Fibroblast of lung (primary cell): ENCODE results near the gene FSD2. TPM values are rescaled to one million over a fixed set of nuclear protein-coding genes. Genes with fewer than 3 reads are reported as not detected.
"Not testable (repeated sequence)": the region's sequence is repeated elsewhere in the genome, so short reads cannot be mapped to it uniquely, and the experiment has no call there.

Experiments
- DNase-seq, 2 donors: peaks; one replicate each; pipeline versions ENCODE4 v3.0.0 to v3.0.0-alpha.2; 2010; ENCODE audit warnings: low read depth in 2 of 2
- H2AFZ ChIP-seq: 2 replicates; pipeline ENCODE4 v1.5.1; 2012; ENCODE audit warnings: low read length, control low read depth, inconsistent platforms
- H3K27ac ChIP-seq: 2 replicates; pipeline ENCODE4 v1.5.1; 2011; ENCODE audit warnings: low read length, control low read depth; ENCODE audit not compliant: insufficient read depth
- H3K27me3 ChIP-seq: 2 replicates; pipeline ENCODE4 v1.5.1; 2011; ENCODE audit warnings: mild to moderate bottlenecking, low read length; ENCODE audit not compliant: control insufficient read depth, insufficient read depth
- H3K36me3 ChIP-seq: 2 replicates; pipeline ENCODE4 v1.5.1; 2011; ENCODE audit warnings: low read length; ENCODE audit not compliant: control insufficient read depth, insufficient read depth
- H3K4me1 ChIP-seq: 2 replicates; pipeline ENCODE4 v1.5.1; 2011; ENCODE audit warnings: low read length; ENCODE audit not compliant: control insufficient read depth, insufficient read depth; ENCODE audit errors: extremely low read depth
- H3K4me2 ChIP-seq: 2 replicates; pipeline ENCODE4 v1.5.1; 2011; ENCODE audit warnings: low read length, control low read depth; ENCODE audit not compliant: insufficient read depth; ENCODE audit errors: extremely low read depth
- H3K4me3 ChIP-seq, 4 experiments: fragments of 200-600 bp in 1 of 4; sonication (generic) in 1 of 4; replicated peaks in 1 of 4; 2 replicates each; pipeline ENCODE4 v1.5.1; 2011 to 2016; ENCODE audit warnings: low read length in 4 of 4, low read depth in 3 of 4, mild to moderate bottlenecking in 3 of 4, control low read depth in 2 of 4, inconsistent platforms in 1 of 4, mixed read lengths in 1 of 4; ENCODE audit not compliant: insufficient read depth in 1 of 4; ENCODE audit errors: control extremely low read depth in 1 of 4
- H3K79me2 ChIP-seq: 2 replicates; pipeline ENCODE4 v1.5.1; 2012; ENCODE audit warnings: mild to moderate bottlenecking, low read length, inconsistent platforms; ENCODE audit not compliant: control insufficient read depth, insufficient read depth
- H3K9ac ChIP-seq: 2 replicates; pipeline ENCODE4 v1.5.1; 2011; ENCODE audit warnings: mild to moderate bottlenecking, low read length, control low read depth; ENCODE audit not compliant: insufficient read depth
- H3K9me3 ChIP-seq: 2 replicates; pipeline ENCODE4 v1.5.1; 2012; ENCODE audit warnings: low read depth, low read length; ENCODE audit not compliant: control insufficient read depth, insufficient read depth
- H4K20me1 ChIP-seq: 2 replicates; pipeline ENCODE4 v1.5.1; 2011; ENCODE audit warnings: low read length; ENCODE audit not compliant: control insufficient read depth, insufficient read depth; ENCODE audit errors: extremely low read depth
- EZH2 ChIP-seq: IDR thresholded peaks from 2 replicates; pipeline ENCODE4 v1.5.1; 2012; ENCODE audit warnings: low read length, control low read depth, mild to moderate bottlenecking; ENCODE audit errors: missing control alignments
- polyA plus RNA-seq, 2 donors: library from polyadenylated mRNA; depleted of rRNA in 1 of 2; stranded (reverse) in 1 of 2; unstranded in 1 of 2; fragments of >200 nt; gene quantifications; 2 replicates each; pipeline ENCODE4 v1.2.1, GENCODE V29; 2011 to 2012; ENCODE audit warnings: missing spikeins in 1 of 2
- total RNA-seq: library from RNA; depleted of rRNA; stranded (reverse); fragments of >200 nt; gene quantifications from 2 replicates; pipeline ENCODE4 v1.2.1, GENCODE V29; 2014
- TF ChIP-seq, protein P1 (sequence below), 2 donors: IDR thresholded peaks in 1 of 2; conservative IDR thresholded peaks in 1 of 2; 1 replicate in 1 of 2; 2 replicates in 1 of 2; pipeline ENCODE4 v1.5.1; 2011 to 2012; ENCODE audit warnings: low read length in 2 of 2, control low read depth in 1 of 2, inconsistent platforms in 1 of 2, low read depth in 1 of 2, mild to moderate bottlenecking in 1 of 2

Gene FSD2
- total and polyA plus RNA-seq, 2 donors (not counting 1 experiment from before 2014, with no cell fraction given) = not detected

DNA sequence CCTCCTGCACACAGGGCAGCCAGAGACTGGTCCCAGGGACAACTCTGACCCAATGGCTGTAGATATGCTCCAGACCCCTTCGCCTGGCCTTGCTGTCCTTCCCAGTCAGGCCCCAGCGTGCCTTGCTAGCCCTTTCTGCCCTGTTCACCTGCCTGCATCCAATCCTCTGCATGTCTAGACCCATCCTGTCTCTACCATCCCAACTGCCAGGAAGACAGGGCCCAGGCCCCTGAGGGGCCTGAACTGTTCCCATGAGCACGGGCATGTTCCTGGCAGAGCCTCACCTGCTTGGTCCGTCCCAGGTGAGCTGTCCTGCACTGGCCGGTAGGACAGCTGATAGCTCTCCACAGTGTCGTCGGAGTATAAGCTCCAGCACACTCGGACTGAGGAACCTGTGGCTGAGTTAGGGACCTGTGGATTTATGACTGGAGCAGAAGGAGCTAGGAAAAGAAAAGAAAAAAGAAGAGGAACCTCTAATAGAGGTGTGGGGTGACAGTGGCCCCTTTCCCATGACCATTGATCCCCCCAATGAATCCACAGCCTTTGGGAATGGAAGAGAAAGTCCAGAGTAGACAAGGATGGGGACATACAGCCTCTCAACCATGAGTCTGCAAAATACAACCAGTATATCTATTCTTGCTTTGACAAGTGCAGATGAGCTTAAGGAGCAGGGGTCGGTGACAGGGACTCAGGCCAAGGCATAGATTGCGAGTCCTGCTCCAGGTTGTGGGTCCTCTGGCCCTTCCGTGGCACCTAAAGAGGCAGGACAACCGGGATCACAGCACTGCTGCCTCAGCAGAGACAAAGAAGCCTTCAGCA lies 33.9 kb downstream of the FSD2 start:
- Histone ChIP-seq H3K27me3 (no peaks in the 10 kb centered on the region), H4K20me1 (no peaks in the 10 kb centered on the region), H3K4me3 (no peak overlapping the region), H2AFZ (no peak overlapping the region), H3K36me3 (no peaks in the 10 kb centered on the region), H3K9me3 (no peaks in the 10 kb centered on the region), H3K4me1 (no peaks in the 10 kb centered on the region), H3K9ac (no peak overlapping the region), H3K4me2 (no peak overlapping the region), H3K79me2 (no peaks in the 10 kb centered on the region), H3K27ac (no peak overlapping the region)
- no peak for DNase-seq
- TF ChIP-seq, protein P1, sequence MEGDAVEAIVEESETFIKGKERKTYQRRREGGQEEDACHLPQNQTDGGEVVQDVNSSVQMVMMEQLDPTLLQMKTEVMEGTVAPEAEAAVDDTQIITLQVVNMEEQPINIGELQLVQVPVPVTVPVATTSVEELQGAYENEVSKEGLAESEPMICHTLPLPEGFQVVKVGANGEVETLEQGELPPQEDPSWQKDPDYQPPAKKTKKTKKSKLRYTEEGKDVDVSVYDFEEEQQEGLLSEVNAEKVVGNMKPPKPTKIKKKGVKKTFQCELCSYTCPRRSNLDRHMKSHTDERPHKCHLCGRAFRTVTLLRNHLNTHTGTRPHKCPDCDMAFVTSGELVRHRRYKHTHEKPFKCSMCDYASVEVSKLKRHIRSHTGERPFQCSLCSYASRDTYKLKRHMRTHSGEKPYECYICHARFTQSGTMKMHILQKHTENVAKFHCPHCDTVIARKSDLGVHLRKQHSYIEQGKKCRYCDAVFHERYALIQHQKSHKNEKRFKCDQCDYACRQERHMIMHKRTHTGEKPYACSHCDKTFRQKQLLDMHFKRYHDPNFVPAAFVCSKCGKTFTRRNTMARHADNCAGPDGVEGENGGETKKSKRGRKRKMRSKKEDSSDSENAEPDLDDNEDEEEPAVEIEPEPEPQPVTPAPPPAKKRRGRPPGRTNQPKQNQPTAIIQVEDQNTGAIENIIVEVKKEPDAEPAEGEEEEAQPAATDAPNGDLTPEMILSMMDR (conservative IDR thresholded peaks at IDR 0.05 in 1 of 2, IDR thresholded peaks at IDR 0.05 in 1 of 2; ENCODE audit: low read depth in 1 of 2, low read length in 2 of 2) = no peak
- no peak for TF ChIP-seq EZH2

DNA sequence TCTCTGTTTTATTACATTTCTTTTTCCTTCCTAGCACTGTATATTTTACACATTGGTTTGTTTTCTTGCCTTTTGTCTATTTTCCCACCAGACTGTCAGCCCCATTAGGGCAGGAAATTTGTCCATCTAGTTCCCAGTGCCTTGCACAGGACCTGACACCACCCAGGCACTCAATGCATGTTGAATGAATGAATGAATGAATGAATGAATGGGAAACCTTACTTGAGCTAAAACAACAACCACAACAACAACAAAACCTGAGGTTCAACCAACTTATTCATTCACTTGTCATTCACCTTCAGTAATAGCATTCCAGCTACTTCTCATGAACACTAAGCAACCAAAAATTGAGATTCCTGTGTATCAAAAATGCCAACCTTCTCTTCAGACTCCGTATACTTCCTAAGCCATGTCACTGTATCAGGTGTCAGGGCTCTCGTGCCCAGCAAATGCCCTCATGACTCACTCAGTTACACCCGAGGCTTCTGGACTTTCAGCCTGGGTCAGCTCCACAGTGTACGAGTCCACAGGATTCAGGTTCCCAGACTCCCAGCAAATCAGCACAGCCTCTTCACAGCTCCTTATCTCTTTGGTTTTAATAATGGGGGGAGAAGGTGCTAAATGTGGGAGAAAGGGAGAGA lies 37.3 kb downstream of the FSD2 start:
- DNase-seq = peak; percentile 4 to 12
- H2AFZ ChIP-seq = no peak overlapping the region
- no peak overlapping the region for H3K4me2 ChIP-seq
- no peak overlapping the region for H3K4me3 ChIP-seq
- H3K27ac ChIP-seq = no peak overlapping the region
- H3K27me3 ChIP-seq = no peaks in the 10 kb centered on the region
- no peaks in the 10 kb centered on the region for H3K36me3 ChIP-seq
- H3K9ac ChIP-seq = no peak overlapping the region
- no peaks in the 10 kb centered on the region for H4K20me1 ChIP-seq
- no peaks in the 10 kb centered on the region for H3K79me2 ChIP-seq
- no peaks in the 10 kb centered on the region for H3K9me3 ChIP-seq
- no peaks in the 10 kb centered on the region for H3K4me1 ChIP-seq
- TF ChIP-seq, protein P1 (conservative IDR thresholded peaks at IDR 0.05 in 1 of 2, IDR thresholded peaks at IDR 0.05 in 1 of 2; ENCODE audit: low read depth in 1 of 2, low read length in 2 of 2) = no peak
- no peak for TF ChIP-seq EZH2

- no peak overlapping the region for H3K4me2 ChIP-seq
- no peaks in the 10 kb centered on the region for H3K79me2 ChIP-seq
- no peak overlapping the region for H3K4me3 ChIP-seq
- no peak overlapping the region for H3K9ac ChIP-seq
- no peak overlapping the region for H2AFZ ChIP-seq
- H3K4me1 ChIP-seq = no peaks in the 10 kb centered on the region
- no peaks in the 10 kb centered on the region for H4K20me1 ChIP-seq
- H3K36me3 ChIP-seq = no peaks in the 10 kb centered on the region
- DNase-seq = no peak
- no peak overlapping the region for H3K27ac ChIP-seq
- TF ChIP-seq EZH2 = no peak
- TF ChIP-seq, protein P1 (conservative IDR thresholded peaks at IDR 0.05 in 1 of 2, IDR thresholded peaks at IDR 0.05 in 1 of 2; ENCODE audit: low read depth in 1 of 2, low read length in 2 of 2) = no peak
- H3K9me3 ChIP-seq = no peaks in the 10 kb centered on the region
- no peaks in the 10 kb centered on the region for H3K27me3 ChIP-seq
Measured at GRCh38 chr15:82767163-82767829, 38.6 kb downstream of the FSD2 start.

DNA sequence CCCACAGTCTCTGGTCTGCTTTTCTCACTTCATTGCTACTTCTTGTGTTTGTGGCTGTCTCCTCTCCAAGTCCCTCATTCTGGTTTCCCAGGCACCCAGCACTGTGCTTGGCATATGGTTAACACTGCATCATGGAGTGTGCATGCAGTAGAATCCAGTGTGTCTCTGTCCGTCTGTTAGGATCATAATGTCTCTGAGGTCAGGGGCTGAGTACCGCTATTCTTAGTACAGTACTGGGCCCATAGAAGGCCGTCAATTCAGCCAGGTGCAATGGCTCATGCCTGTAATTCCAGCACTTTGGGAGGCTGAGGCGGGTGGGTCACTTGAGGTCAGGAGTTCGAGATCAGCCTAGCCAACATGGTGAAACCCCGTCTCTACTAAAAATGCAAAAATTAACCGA lies 39.7 kb downstream of the FSD2 start:
- not testable (repeated sequence) for H3K27me3 ChIP-seq, H2AFZ ChIP-seq, H4K20me1 ChIP-seq, H3K4me1 ChIP-seq, H3K27ac ChIP-seq, DNase-seq, H3K4me3 ChIP-seq, H3K36me3 ChIP-seq, H3K9ac ChIP-seq, H3K4me2 ChIP-seq, H3K79me2 ChIP-seq, H3K9me3 ChIP-seq
